Psoas muscle (tissue), 8 donors: Measurements from ENCODE around the gene SPINDOC. TPM values are rescaled to one million over a fixed set of nuclear protein-coding genes. Genes with fewer than 3 reads are reported as not detected.

ENCODE experiments used
- ATAC-seq, 4 donors: fragments of 200-7000 bp; cut with Tn5 transposase; one replicate each; pipeline ENCODE4 v1.9.1; 2020; ENCODE audit warnings: moderate library complexity in 3 of 4, mild to moderate bottlenecking in 2 of 4
- DNase-seq, 2 donors: peaks; one replicate each; pipeline ENCODE4 v3.0.0-alpha.2; 2020
- H3K27ac ChIP-seq: fragments of 200-600 bp; one replicate; pipeline ENCODE4 v1.8.0; 2022
- H3K27me3 ChIP-seq, 3 donors: fragments of 200-600 bp in 1 of 3; one replicate each; pipeline versions ENCODE4 v1.6.1 to v1.8.0; 2013 to 2022; ENCODE audit warnings: low read length in 2 of 3, mild to moderate bottlenecking in 2 of 3, moderate library complexity in 1 of 3; ENCODE audit not compliant: insufficient read depth in 3 of 3
- H3K36me3 ChIP-seq, 2 donors: fragments of 200-600 bp in 1 of 2; one replicate each; pipeline versions ENCODE4 v1.6.1 to v1.8.0; 2013 to 2022; ENCODE audit warnings: low read depth in 1 of 2, mild to moderate bottlenecking in 1 of 2, moderate library complexity in 1 of 2; ENCODE audit not compliant: insufficient read depth in 1 of 2
- H3K4me1 ChIP-seq: fragments of 200-600 bp; one replicate; pipeline ENCODE4 v1.8.0; 2022
- H3K4me3 ChIP-seq: fragments of 200-600 bp; one replicate; pipeline ENCODE4 v1.8.0; 2022; ENCODE audit warnings: mild to moderate bottlenecking
- H3K9me3 ChIP-seq: fragments of 200-600 bp; one replicate; pipeline ENCODE4 v1.8.0; 2022
- WGBS, 3 donors: extraction: QIAGEN DNeasy Blood & Tissue Kit; methylation state at CpG; one replicate each; pipeline versions ENCODE4 v1.1.6 to v1.1.7; 2013; 5-methylcytosine and 5-hydroxymethylcytosine counted together
- intact Hi-C, 2 donors: fragments of 100-400 bp; cut with DNase I; formaldehyde crosslinking; loops; one replicate each; pipeline versions ENCODE4 v1.11.0 to v1.14.2; 2022
- polyA plus RNA-seq, 3 donors: library from polyadenylated mRNA; stranded (reverse); fragments of 200-250 nt; gene quantifications; one replicate each; pipeline ENCODE4 v1.2.3, GENCODE V29; 2013
- total RNA-seq, 4 donors: library from RNA; stranded (reverse); fragmentation: NEBNext Ultra II Directional in 2 of 4; extraction: Animal tissue kit (Norgen Biotek cat#: 25700) in 2 of 4; gene quantifications; one replicate each; pipeline versions ENCODE4 v1.2.1 to v1.2.4, GENCODE V29; 2021 to 2023
- TF ChIP-seq, protein P1 (sequence below): fragments of 200-600 bp; IDR thresholded peaks from one replicate; pipeline ENCODE4 v1.8.0; 2022; ENCODE audit warnings: antibody characterized with exemption
- donor health status: healthy with polysubstance abuse.
- donor health status: DM: no; HTN: no; CAD: no; lungs with moderate emphysema.
- donor health status: Bipolar disorder and iron deficiency.
- donor health status: healthy.
- donor health status: DM: yes; HTN: yes; CAD: no.
- donor health status: DM: no; HTN: no; CAD: no.
- donor health status: DM: no; HTN: no; CAD: no.
- donor health status: DM: yes; HTN: yes; CAD: no.

SPINDOC gene
- total and polyA plus RNA-seq, 7 donors, result 2.7 to 8.8 (median 4.7) TPM

DNA sequence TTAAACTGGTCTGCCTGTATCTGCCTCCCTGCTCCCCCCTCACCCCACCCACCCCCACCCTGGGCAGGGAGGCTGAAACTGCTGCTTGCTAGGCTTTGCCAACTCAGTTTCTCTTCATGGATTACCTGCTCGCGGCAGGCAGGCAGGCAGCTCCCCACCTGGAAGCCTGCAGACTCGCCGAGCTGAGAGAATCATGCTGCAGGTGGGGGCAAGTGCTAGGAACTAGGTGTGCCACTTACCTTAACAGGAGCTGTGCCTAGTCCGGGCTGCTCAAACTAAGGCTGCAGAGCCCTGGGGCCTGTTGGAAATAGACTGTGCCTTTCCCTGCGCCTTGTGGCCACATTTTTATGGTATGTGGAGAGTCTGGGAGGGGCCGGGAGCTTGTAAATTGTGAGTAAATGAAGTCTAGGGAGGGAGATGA is 55.9 kb downstream of the SPINDOC start:
- Histone ChIP-seq H3K4me3 (no peak overlapping the region), H3K4me1 (peaks cover 66% of the 10 kb centered on the region), H3K27me3 (no peaks in the 10 kb centered on the region), H3K36me3 (peaks cover 0 to 4% of the 10 kb centered on the region in 2 donors), H3K9me3 (no peaks in the 10 kb centered on the region), H3K27ac (no peak overlapping the region)
- TF ChIP-seq, protein P1, sequence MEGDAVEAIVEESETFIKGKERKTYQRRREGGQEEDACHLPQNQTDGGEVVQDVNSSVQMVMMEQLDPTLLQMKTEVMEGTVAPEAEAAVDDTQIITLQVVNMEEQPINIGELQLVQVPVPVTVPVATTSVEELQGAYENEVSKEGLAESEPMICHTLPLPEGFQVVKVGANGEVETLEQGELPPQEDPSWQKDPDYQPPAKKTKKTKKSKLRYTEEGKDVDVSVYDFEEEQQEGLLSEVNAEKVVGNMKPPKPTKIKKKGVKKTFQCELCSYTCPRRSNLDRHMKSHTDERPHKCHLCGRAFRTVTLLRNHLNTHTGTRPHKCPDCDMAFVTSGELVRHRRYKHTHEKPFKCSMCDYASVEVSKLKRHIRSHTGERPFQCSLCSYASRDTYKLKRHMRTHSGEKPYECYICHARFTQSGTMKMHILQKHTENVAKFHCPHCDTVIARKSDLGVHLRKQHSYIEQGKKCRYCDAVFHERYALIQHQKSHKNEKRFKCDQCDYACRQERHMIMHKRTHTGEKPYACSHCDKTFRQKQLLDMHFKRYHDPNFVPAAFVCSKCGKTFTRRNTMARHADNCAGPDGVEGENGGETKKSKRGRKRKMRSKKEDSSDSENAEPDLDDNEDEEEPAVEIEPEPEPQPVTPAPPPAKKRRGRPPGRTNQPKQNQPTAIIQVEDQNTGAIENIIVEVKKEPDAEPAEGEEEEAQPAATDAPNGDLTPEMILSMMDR, result no peak
- DNase-seq (no peak), ATAC-seq (no peak)
- 82 to 86% (median 85%) methylated on average over 7 of the region's 7 CpGs for WGBS, 3 donors
- intact Hi-C loops, result no loop called here

DNA sequence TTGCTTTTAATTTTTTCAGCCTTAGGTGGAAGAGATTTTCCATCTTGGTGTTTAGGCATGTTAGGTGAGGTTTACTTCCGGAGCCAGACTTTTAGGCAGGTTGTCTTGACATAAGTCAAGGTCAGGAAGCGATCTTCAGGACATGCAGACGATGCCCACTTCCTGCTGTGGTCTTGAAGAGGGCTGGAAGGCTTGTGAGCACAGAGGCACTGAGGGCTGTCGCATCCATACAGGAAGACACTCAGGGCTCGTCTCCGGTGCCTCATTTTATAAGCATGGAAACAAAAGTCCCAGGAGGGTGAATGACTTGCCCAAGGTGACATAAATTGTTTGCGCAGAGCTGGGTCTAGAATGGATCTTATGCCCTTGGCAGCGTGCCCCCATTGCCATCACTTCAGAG is 56.4 kb downstream of the SPINDOC start:
- 82 to 86% (median 83%) methylated on average over 8 of the region's 8 CpGs for WGBS, 3 donors
- Histone ChIP-seq H3K4me3 (no peak overlapping the region), H3K4me1 (peaks cover 68% of the 10 kb centered on the region), H3K9me3 (no peaks in the 10 kb centered on the region), H3K27ac (no peak overlapping the region), H3K27me3 (no peaks in the 10 kb centered on the region), H3K36me3 (peaks cover 0 to 4% of the 10 kb centered on the region in 2 donors)
- DNase-seq, result no peak
- no peak for ATAC-seq
- TF ChIP-seq, protein P1, result no peak
- intact Hi-C loops, result loop anchor here (5.0 kb wide), 2 partner anchors 32 to 48 kb away; partner anchors contain the start of genes MARK2 (in 1 of the 2) and RCOR2 (in 1 of the 2)

DNA sequence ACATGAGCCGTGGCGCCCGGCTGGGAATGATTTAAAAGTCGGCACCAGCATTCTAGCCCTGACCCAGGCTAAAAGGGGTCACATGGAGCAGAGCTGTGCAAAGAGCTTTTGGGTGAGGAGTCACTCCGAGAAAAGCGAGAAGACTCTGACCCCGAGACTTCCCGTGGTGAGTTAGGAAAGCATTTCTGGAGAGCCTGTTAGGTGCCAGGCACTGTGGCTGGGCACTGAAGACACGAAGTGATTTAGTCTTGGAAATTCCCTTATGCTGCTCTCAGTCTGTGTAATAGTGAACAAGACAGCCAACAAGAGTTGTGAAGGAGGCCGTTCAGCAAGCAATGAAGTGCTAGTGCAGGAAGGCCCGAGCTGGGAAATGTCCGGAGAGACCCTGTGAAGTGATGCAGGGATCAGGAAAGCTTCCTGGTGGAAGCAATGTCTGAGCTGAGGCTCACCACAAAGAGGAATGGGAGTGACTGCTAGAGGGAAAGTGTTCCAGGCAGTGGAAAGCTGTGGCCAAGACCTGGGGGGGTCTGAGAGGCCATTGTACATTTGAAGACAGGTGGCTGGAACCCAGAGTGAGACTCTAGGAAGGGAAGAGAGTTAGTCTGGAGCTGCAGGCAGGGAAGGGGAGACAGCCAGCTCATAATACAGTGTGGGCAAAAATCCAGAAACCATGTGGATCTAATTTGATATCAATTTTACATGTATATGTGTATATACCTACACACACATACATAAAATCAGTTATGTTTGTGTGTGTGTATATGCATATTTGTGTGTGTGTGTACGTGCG is 57.3 kb downstream of the SPINDOC start:
- H3K27me3 ChIP-seq, result no peaks in the 10 kb centered on the region
- H3K36me3 ChIP-seq, result peaks cover 0 to 6% of the 10 kb centered on the region in 2 donors
- H3K4me1 ChIP-seq, result peaks cover 68% of the 10 kb centered on the region
- TF ChIP-seq, protein P1, result no peak
- H3K9me3 ChIP-seq, result no peaks in the 10 kb centered on the region
- DNase-seq (no peak), ATAC-seq (no peak)
- intact Hi-C loops, result loop anchor here (1.0 to 5.0 kb wide), 3 partner anchors 30 to 47 kb away; partner anchors contain the start of genes MARK2 (in 1 of the 2) and RCOR2 (in 1 of the 2)
- 58 to 74% (median 62%) methylated on average over 14 of the region's 14 CpGs for WGBS, 3 donors
- H3K4me3 ChIP-seq, result no peak overlapping the region
- H3K27ac ChIP-seq, result peak overlapping the region; percentile 2

DNA sequence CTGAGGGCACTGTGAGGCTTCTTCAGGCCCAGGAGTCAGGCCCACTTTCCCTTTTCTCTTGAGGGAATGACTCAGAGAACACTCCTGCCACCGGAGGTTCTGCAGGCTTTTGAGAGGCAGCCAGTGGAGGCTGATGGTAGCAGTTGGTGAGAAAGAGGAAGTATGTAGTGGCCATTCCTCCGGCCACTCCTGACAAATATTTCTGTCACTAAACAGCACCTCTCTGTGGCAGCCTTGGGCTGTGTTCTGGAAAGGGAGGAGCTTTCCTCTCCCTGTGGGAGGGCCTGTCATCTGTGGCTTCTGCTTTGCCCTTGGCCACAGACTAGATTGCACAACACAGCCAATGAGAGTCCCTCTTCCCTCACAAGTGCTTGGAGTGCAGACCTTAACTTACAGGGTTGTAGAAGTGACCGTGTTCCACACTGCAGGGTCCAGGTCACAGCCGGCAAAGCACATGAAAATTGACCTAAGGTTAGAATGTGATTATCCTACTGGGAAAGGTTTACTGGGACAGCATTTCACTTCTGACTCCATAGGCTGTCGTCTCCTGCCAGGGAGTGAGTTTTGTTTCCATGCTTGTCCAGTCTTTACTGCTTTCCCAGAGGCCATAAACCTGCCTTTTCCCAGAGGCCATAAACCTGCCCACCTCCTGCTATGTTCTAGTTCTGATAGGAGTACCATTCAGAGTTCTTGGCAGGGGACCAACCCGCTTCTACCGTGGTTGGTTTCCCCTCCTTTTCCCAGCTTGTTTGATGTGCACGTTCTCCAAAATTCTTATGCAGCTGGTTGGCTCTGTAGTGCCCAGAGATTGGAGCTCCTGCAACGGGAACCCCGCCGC is 58.9 kb downstream of the SPINDOC start:
- Histone ChIP-seq H3K27me3 (no peaks in the 10 kb centered on the region), H3K4me1 (peaks cover 60% of the 10 kb centered on the region), H3K36me3 (peaks cover 0 to 6% of the 10 kb centered on the region in 2 donors), H3K4me3 (peak overlapping the region; percentile 39), H3K27ac (peak overlapping the region; percentile 77), H3K9me3 (no peaks in the 10 kb centered on the region)
- ATAC-seq (peak; percentile 95 to 98 (median 96)), DNase-seq (peak; percentile 78 to 87)
- WGBS, 3 donors, result 9 to 19% (median 11%) methylated on average over 11 of the region's 11 CpGs
- intact Hi-C loops, result loop anchor here (1.0 to 5.0 kb wide), 3 partner anchors 32 to 45 kb away; partner anchors contain the start of genes MARK2 (in 1 of the 2) and RCOR2 (in 1 of the 2)
- TF ChIP-seq, protein P1, result peak; percentile 50
